Inflammatory macrophage treated with lipopolysaccharide for 1 hour (primary cell): ENCODE data around the gene SIRPA.

Experiments used
- DNase-seq, 2 donors: peaks; one replicate each; pipeline ENCODE4 v3.0.0-alpha.2; 2020 to 2022

SIRPA gene

GRCh38 chr20:1894951-1895673 lies at the start of gene SIRPA:
SIRPA (plus strand) TSS chr20:1895407; CDS start chr20:1895448, 41 bp downstream.
- no peak for DNase-seq

GRCh38 chr20:1845701-1846100 lies 49.5 kb upstream of the SIRPA start:
- no peak for DNase-seq

- no peak for DNase-seq
Observed at GRCh38 chr20:1846341-1846740, 48.9 kb upstream of the SIRPA start.

GRCh38 chr20:1846876-1847275 lies 48.3 kb upstream of the SIRPA start:
- DNase-seq: no peak

GRCh38 chr20:1847780-1848179 lies 47.4 kb upstream of the SIRPA start:
- no peak for DNase-seq

- no peak for DNase-seq
Observed at GRCh38 chr20:1848373-1848772, 46.8 kb upstream of the SIRPA start.

- no peak for DNase-seq
Observed at GRCh38 chr20:1851396-1851795, 43.8 kb upstream of the SIRPA start.

- no peak for DNase-seq
Observed at GRCh38 chr20:1853473-1853872, 41.7 kb upstream of the SIRPA start.

GRCh38 chr20:1854246-1854645 lies 41.0 kb upstream of the SIRPA start:
- DNase-seq: no peak

GRCh38 chr20:1855109-1855508 lies 40.1 kb upstream of the SIRPA start:
- no peak for DNase-seq

GRCh38 chr20:1855690-1856089 lies 39.5 kb upstream of the SIRPA start:
- no peak for DNase-seq

GRCh38 chr20:1856424-1856823 lies 38.8 kb upstream of the SIRPA start:
- no peak for DNase-seq

GRCh38 chr20:1857466-1857865 lies 37.7 kb upstream of the SIRPA start:
- DNase-seq: peak; percentile 68 to 91

GRCh38 chr20:1858871-1859270 lies 36.3 kb upstream of the SIRPA start:
- DNase-seq: peak; percentile 90 to 99

- DNase-seq: no peak
Observed at GRCh38 chr20:1860446-1860845, 34.8 kb upstream of the SIRPA start.

- no peak for DNase-seq
Observed at GRCh38 chr20:1861347-1861976, 33.7 kb upstream of the SIRPA start.

- no peak for DNase-seq
Observed at GRCh38 chr20:1861996-1862662, 33.1 kb upstream of the SIRPA start.

GRCh38 chr20:1862663-1863053 lies 32.5 kb upstream of the SIRPA start:
- no peak for DNase-seq

GRCh38 chr20:1863296-1863695 lies 31.9 kb upstream of the SIRPA start:
- no peak for DNase-seq

GRCh38 chr20:1866834-1867233 lies 28.4 kb upstream of the SIRPA start:
- DNase-seq: no peak

GRCh38 chr20:1867495-1868260 lies 27.5 kb upstream of the SIRPA start:
- DNase-seq: no peak

- no peak for DNase-seq
Observed at GRCh38 chr20:1868856-1869255, 26.4 kb upstream of the SIRPA start.

- DNase-seq: no peak
Observed at GRCh38 chr20:1870323-1870722, 24.9 kb upstream of the SIRPA start.
